Gastroesophageal sphincter (tissue), 4 donors: ENCODE data around the gene SNAPC3. TPM values are rescaled to one million over a fixed set of nuclear protein-coding genes. Genes with fewer than 3 reads are reported as not detected.
"Not testable (repeated sequence)": the region's sequence is repeated elsewhere in the genome, so short reads cannot be mapped to it uniquely, and the experiment has no call there.

Experiments used
- ATAC-seq: fragments of 150-250 bp; one replicate; pipeline ENCODE4 v1.9.1; 2016; ENCODE audit warnings: mild to moderate bottlenecking, moderate library complexity
- H3K27ac ChIP-seq, 4 donors: fragments of 200-600 bp; sonication (generic) in 3 of 4; 1 replicate in 3 of 4; 2 replicates in 1 of 4; pipeline ENCODE4 v1.5.1; 2016 to 2019
- H3K27me3 ChIP-seq: fragments of 200-600 bp; sonication (generic); one replicate; pipeline ENCODE4 v1.5.1; 2019
- H3K36me3 ChIP-seq, 2 donors: fragments of 200-600 bp; sonication (generic); one replicate each; pipeline ENCODE4 v1.5.1; 2019; ENCODE audit warnings: control low read depth in 1 of 2
- H3K4me1 ChIP-seq, 3 donors: fragments of 200-600 bp; sonication (generic); 1 replicate in 2 of 3; 2 replicates in 1 of 3; pipeline ENCODE4 v1.5.1; 2016 to 2019; ENCODE audit warnings: control low read depth in 2 of 3
- H3K4me3 ChIP-seq, 2 donors: fragments of 200-600 bp; sonication (generic); one replicate each; pipeline ENCODE4 v1.5.1; 2019; ENCODE audit warnings: mild to moderate bottlenecking in 1 of 2, moderate library complexity in 1 of 2
- H3K9me3 ChIP-seq, 3 donors: fragments of 200-600 bp; sonication (generic); one replicate each; pipeline ENCODE4 v1.5.1; 2017 to 2019; ENCODE audit warnings: control low read depth in 2 of 3
- CTCF ChIP-seq, 4 experiments: fragments of 200-600 bp in 2 of 4; fragments of 450-650 bp in 2 of 4; sonication (generic) in 1 of 4; IDR thresholded peaks; one replicate each; pipeline ENCODE4 v1.5.1; 2017 to 2019; ENCODE audit warnings: antibody characterized with exemption in 4 of 4, mild to moderate bottlenecking in 2 of 4, moderate library complexity in 2 of 4
- EP300 ChIP-seq: sonication (generic); formaldehyde crosslinking; IDR thresholded peaks from one replicate; pipeline ENCODE4 v1.6.1; 2017; ENCODE audit warnings: antibody characterized with exemption, mild to moderate bottlenecking
- POLR2A ChIP-seq, 2 donors: fragments of 450-650 bp; IDR thresholded peaks; one replicate each; pipeline ENCODE4 v1.6.1; 2017; ENCODE audit warnings: antibody characterized with exemption in 2 of 2, mild to moderate bottlenecking in 2 of 2, moderate library complexity in 1 of 2
- POLR2AphosphoS5 ChIP-seq: sonication (generic); formaldehyde crosslinking; IDR thresholded peaks from one replicate; pipeline ENCODE4 v1.6.1; 2017; ENCODE audit warnings: antibody characterized with exemption
- WGBS, 2 donors: methylation state at CpG; one replicate each; pipeline ENCODE4 v1.1.5; 2018; ENCODE audit warnings: low coverage in 1 of 2; 5-methylcytosine and 5-hydroxymethylcytosine counted together
- total RNA-seq, 4 donors: library from RNA; depleted of rRNA; stranded (reverse); fragments of >200 nt; gene quantifications; one replicate each; pipeline ENCODE4 v1.1.0, GENCODE V29; 2016

The SNAPC3 gene
- total RNA-seq, 4 donors from 2014 or later, result 32.2 to 51.1 (median 36.4) TPM

GRCh38 chr9:15421532-15421931 lies 1.1 kb upstream of the SNAPC3 start:
- 67 to 84% methylated on average over 5 to 6 of the region's 6 CpGs for WGBS, 2 donors
- H3K4me3 ChIP-seq, result no peak overlapping the region
- TF ChIP-seq POLR2AphosphoS5 (no peak), CTCF (IDR thresholded peaks at IDR 0.05) (no peak), POLR2A (IDR thresholded peaks at IDR 0.05) (no peak), EP300 (no peak)
- H3K4me1 ChIP-seq, result peaks cover 0 to 43% (median 0%) of the 10 kb centered on the region in 3 donors
- no peaks in the 10 kb centered on the region for H3K27me3 ChIP-seq
- H3K27ac ChIP-seq, result peak overlapping the region; percentile 88 to 93 (median 90)
- peaks cover 0 to 18% of the 10 kb centered on the region in 2 donors for H3K36me3 ChIP-seq
- no peak for ATAC-seq
- no peaks in the 10 kb centered on the region for H3K9me3 ChIP-seq

DNA sequence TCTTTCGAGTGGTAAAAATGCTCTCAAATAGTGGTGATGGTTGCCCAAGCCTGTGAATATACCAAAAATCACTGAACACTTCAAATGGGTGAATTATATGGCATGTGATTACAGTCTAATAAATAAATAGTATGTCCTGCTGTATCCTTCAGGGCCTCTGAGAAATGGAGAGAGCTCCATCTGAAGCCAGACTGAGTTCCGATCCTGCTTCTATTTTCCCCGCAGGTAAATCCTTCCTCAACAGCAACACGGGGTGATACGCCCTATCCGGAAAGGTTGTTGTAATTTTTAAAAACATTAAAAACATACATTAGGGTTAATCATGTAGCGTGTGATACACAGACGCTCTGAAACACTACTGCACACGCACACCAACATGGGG lies 695 bp upstream of the SNAPC3 start:
- peak overlapping the region; percentile 64 to 96 for H3K4me3 ChIP-seq
- H3K9me3 ChIP-seq, result no peaks in the 10 kb centered on the region
- no peak for TF ChIP-seq POLR2A (IDR thresholded peaks at IDR 0.05)
- TF ChIP-seq EP300, result no peak
- TF ChIP-seq POLR2AphosphoS5, result no peak
- no peak for TF ChIP-seq CTCF (IDR thresholded peaks at IDR 0.05)
- H3K4me1 ChIP-seq, result peaks cover 0 to 48% (median 0%) of the 10 kb centered on the region in 3 donors
- no peaks in the 10 kb centered on the region for H3K27me3 ChIP-seq
- no peak for ATAC-seq
- H3K36me3 ChIP-seq, result peaks cover 0 to 18% of the 10 kb centered on the region in 2 donors
- WGBS, 2 donors, result 27 to 49% methylated on average over 3 to 9 of the region's 9 CpGs
- H3K27ac ChIP-seq, result peak overlapping the region; percentile 88 to 93 (median 90)

DNA sequence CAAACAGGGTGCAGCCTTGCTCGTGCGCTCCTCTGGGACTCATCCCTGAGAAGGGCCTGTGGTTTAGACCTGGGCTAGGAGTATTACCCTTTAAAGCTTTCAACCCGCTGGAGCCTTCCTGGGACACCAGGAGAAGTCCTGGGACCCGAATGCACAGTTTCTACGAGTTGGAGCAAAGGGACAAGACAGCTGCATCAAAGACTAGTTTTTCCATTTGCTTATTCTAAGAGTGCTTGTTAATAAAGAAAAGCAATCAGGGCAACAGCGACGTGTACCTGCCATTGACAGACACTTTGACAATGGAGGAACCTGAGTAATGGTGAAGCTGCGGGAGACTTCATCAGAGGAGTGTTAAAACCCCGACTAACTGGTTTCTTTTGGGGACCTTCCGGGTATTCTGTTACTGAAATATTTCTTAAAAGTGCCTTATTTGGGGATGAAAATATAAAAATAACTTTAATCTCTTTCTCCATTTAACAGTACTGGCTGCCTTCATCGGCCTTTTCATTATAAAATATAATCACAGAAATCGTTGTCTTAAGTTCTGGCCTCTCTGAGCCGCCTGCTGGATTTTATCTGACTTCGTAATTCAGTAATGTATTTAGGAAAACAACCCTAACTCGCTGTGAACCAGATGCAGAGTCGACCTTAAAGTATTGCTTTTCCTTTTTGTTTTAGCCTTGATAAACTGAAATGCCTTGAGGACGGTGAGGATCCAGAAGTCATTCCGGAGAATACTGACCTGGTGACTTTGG lies 732 bp downstream of the SNAPC3 start:
- H3K36me3 ChIP-seq, result peaks cover 0 to 26% of the 10 kb centered on the region in 2 donors
- H3K9me3 ChIP-seq, result no peaks in the 10 kb centered on the region
- peak overlapping the region; percentile 64 to 96 for H3K4me3 ChIP-seq
- 1 to 3% methylated on average over 13 of the region's 18 CpGs for WGBS, 2 donors
- H3K27ac ChIP-seq, result peak overlapping the region; percentile 26 to 93 (median 89)
- ATAC-seq, result no peak
- peak in 1 of 4 experiments; percentile 22 for TF ChIP-seq CTCF (IDR thresholded peaks at IDR 0.05)
- TF ChIP-seq EP300, result no peak
- H3K4me1 ChIP-seq, result peaks cover 0 to 57% (median 0%) of the 10 kb centered on the region in 3 donors
- H3K27me3 ChIP-seq, result no peaks in the 10 kb centered on the region

GRCh38 chr9:15426019-15426418 lies 3.3 kb downstream of the SNAPC3 start:
- H3K36me3 ChIP-seq, result peaks cover 0 to 26% of the 10 kb centered on the region in 2 donors

DNA sequence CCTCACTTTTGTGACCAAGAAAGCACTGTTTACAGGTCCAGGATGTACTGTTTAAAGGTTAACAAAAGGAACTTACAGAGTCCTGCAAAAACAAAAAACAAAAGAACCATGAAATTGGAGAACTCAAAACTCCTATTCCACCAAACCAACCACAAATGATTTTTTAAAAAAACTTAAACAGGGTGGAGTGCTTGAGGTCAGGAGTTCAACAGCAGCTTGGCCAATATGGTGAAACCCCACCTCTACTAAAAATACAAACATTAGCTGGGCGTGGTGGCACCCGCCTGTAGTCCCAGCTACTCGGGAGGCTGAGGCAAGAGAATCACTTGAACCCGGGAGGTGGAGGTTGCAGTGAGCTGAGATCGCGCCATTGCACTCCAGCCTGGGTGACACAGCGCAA lies 5.0 kb downstream of the SNAPC3 start:
- peaks cover 0 to 26% of the 10 kb centered on the region in 2 donors for H3K36me3 ChIP-seq
- not testable (repeated sequence) for H3K27ac ChIP-seq, H3K27me3 ChIP-seq, H3K4me3 ChIP-seq, H3K9me3 ChIP-seq, ATAC-seq
- peaks cover 0 to 63% (median 6%) of the 10 kb centered on the region in 3 donors for H3K4me1 ChIP-seq
- 95 to 98% methylated on average over 5 to 7 of the region's 7 CpGs for WGBS, 2 donors

More at GRCh38 chr9:15426019-15426418, 3.3 kb downstream of the SNAPC3 start:
- no peak overlapping the region for H3K27ac ChIP-seq
- no peak overlapping the region for H3K4me3 ChIP-seq
- TF ChIP-seq EP300 (no peak), POLR2AphosphoS5 (no peak), CTCF (IDR thresholded peaks at IDR 0.05) (no peak), POLR2A (IDR thresholded peaks at IDR 0.05) (no peak)
- WGBS, 2 donors, result 89 to 95% methylated on average over 8 of the region's 8 CpGs
- peaks cover 0 to 68% (median 4%) of the 10 kb centered on the region in 3 donors for H3K4me1 ChIP-seq
- no peak for ATAC-seq
- no peaks in the 10 kb centered on the region for H3K9me3 ChIP-seq
- H3K27me3 ChIP-seq, result no peaks in the 10 kb centered on the region
